ENCODE measurements around the gene RNF126.

DNA sequence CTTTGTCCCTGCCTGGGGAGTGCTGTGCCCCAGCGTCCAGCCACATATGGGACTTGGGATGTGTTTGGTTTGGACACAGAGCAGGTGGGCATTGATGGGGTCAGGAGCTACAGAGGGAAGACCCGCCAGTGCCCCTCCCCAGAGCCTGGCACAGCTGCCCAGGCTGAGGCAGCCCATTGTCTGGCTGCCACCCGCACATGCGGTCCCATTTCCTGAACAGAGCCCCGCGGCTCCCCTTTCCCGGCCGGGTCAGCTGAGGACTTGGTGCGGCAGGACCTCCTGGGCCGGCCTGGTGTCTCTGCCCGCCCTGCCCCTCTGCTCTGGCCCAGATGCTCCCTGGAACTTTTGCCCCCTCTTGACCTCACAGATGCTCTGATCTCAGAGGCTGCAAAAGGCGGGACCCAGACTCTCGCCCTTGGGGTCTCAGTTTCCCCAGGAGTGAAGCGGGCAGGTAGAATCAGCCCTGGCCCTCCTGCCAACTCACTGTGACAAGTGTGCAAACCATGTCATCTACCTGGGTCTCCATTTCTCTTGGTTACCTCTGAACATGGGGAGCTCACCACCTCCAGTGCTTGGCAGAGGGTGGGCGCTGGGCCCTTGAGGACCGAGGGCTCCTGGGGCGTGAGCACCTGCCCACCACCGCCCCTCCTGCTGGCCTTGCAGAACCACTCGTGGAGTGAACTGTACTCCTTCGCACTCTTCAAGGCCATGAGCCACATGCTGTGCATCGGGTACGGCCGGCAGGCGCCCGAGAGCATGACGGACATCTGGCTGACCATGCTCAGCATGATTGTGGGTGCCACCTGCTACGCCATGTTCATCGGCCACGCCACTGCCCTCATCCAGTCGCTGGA lies 55.5 kb downstream of the RNF126 start:
- TF ChIP-seq, protein P1, sequence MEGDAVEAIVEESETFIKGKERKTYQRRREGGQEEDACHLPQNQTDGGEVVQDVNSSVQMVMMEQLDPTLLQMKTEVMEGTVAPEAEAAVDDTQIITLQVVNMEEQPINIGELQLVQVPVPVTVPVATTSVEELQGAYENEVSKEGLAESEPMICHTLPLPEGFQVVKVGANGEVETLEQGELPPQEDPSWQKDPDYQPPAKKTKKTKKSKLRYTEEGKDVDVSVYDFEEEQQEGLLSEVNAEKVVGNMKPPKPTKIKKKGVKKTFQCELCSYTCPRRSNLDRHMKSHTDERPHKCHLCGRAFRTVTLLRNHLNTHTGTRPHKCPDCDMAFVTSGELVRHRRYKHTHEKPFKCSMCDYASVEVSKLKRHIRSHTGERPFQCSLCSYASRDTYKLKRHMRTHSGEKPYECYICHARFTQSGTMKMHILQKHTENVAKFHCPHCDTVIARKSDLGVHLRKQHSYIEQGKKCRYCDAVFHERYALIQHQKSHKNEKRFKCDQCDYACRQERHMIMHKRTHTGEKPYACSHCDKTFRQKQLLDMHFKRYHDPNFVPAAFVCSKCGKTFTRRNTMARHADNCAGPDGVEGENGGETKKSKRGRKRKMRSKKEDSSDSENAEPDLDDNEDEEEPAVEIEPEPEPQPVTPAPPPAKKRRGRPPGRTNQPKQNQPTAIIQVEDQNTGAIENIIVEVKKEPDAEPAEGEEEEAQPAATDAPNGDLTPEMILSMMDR (IDR thresholded peaks at IDR 0.05): no peak
- no peak for TF ChIP-seq POLR2A (IDR thresholded peaks at IDR 0.05)
